ENCODE measurements around the gene FXYD3. TPM values are rescaled to one million over a fixed set of nuclear protein-coding genes. Genes with fewer than 3 reads are reported as not detected.
A peak's percentile ranks its signal among the peaks of the same experiment; 100 is the strongest.

FXYD3 gene
- total RNA-seq, 1 donor from 2014 or later, result 434 TPM

DNA sequence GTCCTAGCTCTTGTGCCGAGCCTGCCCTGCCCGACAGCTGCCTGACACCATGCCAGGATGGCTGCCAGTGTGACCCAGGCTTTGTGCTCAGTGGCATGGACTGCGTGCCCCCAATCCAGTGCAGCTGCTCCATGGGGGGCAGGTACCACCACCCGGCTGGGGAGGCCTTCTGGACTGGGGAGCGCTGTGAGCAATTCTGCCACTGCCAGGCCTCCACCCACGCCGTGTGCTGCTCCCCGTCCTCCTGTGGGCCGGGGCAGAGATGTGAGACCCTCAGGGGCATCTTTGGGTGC, 9.4 kb upstream of the FXYD3 start:
- no peak for DNase-seq (ENCODE audit: low spot score)

GRCh38 chr19:35106898-35107541, 8.6 kb upstream of the FXYD3 start:
- DNase-seq (ENCODE audit: low spot score), result no peak

- DNase-seq (ENCODE audit: low spot score), result no peak
These were observed 8.1 kb upstream of the FXYD3 start for GRCh38 chr19:35107545-35107944.

GRCh38 chr19:35108730-35109129, 6.9 kb upstream of the FXYD3 start:
- no peak for DNase-seq (ENCODE audit: low spot score)

DNA sequence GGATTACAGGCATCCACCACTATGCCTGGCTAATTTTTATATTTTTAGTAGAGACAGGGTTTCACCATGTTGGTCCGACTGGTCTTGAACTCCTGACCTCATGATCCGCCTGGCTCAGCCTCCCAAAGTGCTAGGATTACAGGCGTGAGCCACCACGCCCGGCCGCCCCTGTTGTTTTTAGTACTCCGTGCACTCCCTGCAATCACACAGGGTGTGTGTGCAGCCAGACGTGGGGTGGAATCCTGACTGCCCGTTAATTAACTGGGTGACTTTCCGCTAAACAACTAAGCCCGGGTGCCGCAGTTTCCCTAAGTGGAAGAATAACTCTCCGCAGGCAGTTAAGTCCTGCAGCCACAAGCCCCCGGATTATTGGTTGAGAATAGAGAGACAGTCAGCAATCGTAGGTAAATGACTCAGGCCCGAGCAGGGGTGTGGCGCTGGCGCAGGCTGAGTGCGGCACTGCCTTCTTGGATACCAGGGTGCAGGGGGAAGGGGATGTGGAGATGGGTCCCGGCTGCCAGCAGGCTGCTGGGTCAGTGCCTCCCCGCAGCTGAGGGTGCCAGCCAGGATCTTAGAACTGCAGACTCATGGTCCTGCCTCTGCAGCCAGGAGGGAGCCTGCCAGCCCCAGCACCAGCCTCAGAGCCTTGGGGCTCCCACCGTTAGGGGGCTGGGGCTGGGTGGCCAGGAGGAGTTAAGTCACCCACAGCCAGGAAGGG, 6.1 kb upstream of the FXYD3 start:
- no peak for DNase-seq (ENCODE audit: low spot score)

DNA sequence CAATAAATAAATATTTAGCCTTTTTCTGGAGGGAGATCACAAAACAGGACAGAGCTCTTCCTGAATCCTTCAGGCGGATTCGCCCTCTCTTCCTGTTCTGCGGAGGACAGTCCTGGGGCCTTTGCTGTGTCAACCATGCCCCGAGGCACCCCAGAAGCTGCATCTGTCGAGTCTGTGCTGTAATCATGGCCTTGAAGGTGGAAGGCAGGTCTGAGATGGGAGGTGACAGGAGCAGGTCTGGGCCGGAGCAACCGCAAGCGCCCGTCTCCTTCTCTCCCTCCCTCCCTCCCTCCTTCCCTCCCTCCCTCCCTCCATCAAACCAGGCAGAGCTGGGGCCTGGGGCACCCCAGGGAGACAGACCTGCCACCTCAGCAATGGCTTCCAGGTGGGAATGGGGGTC, 4.6 kb upstream of the FXYD3 start:
- DNase-seq (ENCODE audit: low spot score), result no peak

GRCh38 chr19:35112995-35113688, 2.5 kb upstream of the FXYD3 start:
- DNase-seq (ENCODE audit: low spot score), result no peak

DNA sequence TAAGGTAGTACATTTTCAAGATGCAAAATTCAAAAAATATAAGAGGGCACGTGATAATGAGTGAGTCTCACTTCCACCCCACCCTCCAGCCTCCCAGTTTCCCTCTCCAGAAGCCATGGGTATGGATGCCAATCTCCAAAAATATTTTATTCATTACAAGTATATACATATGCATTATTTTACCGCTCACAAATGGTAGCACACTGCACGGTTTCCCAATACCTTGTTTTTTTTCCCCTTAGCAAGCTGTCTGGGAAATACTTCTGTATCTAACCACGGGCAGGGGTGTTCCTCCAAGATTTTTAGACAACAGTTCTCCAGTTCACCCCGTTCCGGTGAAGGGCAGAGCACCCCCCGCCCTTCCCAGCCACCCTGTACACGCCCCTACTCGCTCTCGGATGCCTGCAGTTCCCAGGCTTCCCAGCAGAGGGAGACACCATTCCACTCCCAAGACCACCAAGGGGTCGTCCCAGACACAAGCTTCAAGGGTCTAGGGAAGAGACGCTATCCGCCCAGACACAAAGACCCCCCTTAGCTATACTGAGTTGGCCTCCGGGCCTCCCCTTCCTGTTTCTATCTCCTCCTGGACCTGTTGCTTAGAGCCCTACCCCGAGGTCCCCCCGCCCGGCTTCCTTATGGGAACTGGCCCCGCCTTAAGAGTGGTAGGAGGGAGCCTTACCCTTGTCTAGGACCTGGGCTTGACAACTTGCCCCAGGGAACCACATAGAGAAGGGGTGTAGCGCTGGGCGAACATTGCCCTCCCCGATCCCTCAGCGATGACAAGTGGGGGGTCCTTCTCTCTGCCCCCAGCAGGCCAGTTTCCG, 1.1 kb upstream of the FXYD3 start:
- DNase-seq (ENCODE audit: low spot score), result peak; percentile 77

DNA sequence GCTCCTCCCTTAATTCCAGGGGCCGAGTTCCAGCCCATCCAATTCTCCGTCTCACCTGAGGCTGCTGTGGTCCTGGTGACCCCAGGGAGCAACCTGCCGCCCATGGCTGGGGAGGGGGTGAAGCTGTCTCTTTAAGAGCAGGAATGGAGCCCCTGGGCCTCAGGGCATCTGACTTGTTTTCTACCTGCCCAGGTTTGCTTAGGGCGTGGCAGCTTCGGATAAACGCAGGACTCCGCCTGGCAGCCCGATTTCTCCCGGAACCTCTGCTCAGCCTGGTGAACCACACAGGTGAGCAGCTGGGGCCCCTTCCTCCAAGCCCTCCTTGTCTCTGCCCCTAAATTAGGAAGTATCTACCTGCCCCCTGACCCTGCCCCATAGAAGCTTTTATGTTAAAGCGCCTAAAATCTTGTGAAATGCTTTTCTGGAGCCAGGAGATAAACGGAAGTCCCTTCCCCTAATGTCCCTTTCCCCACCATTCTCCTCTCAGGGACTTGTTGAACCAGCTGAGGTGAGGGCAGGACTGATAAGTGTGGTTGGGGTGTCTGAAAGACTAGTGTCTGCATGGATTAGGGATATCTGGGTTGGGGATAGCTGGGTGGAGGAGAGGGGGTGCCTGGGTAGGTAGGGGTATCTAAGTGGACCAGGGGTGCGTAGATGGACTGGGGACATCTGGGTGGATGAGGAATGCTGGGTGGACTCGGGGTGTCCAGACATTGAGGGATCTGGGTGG, 614 bp downstream of the FXYD3 start:
- DNase-seq (ENCODE audit: low spot score), result peak; percentile 75

GRCh38 chr19:35117116-35117515, 1.5 kb downstream of the FXYD3 start:
- no peak for DNase-seq (ENCODE audit: low spot score)

GRCh38 chr19:35117799-35118198, 2.2 kb downstream of the FXYD3 start:
- DNase-seq (ENCODE audit: low spot score), result no peak

DNA sequence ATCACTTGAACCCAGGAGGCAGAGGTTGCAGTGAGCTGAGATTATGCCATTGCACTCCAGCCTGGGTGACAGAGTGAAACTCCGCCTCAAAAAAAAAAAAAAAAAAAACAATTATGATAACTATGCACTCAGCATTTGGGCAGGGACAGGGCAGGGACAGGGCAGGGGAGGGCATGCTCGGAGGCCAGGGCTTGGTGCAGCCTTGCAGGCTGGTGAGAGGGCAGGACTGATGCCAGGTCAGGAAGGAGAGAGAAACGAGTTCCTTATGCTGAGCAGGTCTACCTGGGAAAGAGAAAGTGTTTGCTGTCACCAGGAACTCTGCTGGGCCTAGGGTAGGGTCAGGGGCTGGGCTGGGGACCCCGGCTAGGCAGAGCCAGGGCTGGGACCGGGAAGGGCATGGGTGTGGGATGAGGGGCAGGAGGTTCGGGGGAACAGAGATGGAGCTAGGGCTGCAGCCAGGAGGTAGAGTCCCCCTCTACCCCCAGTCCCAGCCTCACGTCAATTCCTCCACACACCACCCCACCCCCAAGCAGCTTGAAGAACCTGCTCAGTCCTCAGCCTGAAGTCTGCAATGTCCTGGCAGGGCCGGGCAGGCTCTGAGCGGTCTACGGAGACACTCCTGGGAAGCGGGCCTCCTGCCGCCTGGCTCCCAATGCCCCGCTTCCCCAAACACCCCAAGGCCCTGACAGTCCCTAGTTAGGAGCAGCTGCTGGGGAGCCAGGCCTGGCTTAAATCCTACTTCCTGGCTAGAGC, 2.8 kb downstream of the FXYD3 start:
- DNase-seq (ENCODE audit: low spot score), result peak; percentile 77

DNA sequence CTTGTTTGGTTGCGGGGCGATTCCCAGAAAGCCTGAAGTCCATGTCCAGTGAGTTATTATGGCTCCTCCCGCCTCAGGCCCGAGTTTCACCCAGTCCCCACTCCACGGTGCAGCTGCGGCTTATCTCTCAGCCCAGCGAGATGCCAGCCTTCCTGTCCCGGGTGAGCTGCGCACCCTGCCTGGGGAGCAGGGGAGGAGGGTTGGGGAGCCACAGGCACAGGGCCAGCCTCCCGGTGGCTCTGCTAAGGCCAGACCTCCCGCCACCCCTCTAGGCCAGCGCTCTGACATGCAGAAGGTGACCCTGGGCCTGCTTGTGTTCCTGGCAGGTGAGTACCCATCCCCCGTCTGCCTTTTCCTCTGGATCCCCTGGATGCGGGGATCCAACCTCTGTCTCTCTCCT, 3.5 kb downstream of the FXYD3 start:
- no peak for DNase-seq (ENCODE audit: low spot score)

GRCh38 chr19:35119578-35120155, 4.0 kb downstream of the FXYD3 start:
- DNase-seq (ENCODE audit: low spot score), result no peak

DNA sequence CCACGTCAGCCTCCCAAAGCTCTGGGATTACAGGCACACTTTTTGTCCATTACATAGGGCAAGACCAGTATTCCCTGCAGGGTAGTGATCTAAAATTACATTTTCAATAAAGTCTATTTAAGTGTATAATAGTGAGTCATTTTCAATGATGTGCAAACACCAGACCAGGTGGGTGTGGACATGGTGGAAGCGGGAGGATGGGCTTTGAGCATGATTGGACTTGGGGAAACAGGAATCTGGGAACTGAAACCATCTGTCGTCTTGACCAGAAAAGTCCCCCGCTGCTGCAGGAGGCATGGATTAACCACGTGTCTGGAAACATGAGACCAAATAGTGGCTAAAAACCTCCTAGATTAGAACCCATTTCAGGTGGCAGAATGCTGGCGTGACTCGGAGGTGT, 4.9 kb downstream of the FXYD3 start:
- DNase-seq (ENCODE audit: low spot score), result peak; percentile 63

DNA sequence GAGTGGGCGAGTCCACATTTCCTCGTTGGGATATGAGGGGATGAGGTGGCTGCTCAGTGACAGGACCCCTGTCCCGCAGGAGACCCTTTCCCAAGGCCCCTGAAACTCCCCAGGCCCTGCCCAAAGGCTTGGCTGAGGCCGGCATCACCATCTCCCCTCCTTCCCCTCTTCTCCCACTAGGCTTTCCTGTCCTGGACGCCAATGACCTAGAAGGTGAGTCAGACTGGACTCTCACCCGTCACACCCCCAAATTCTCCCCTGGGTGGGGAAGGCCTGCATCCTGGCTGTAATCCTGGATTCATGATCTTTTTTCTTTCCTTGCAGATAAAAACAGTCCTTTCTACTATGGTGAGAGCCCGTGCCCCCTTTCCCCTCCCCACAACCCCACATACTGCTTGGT, 5.3 kb downstream of the FXYD3 start:
- no peak for DNase-seq (ENCODE audit: low spot score)

DNA sequence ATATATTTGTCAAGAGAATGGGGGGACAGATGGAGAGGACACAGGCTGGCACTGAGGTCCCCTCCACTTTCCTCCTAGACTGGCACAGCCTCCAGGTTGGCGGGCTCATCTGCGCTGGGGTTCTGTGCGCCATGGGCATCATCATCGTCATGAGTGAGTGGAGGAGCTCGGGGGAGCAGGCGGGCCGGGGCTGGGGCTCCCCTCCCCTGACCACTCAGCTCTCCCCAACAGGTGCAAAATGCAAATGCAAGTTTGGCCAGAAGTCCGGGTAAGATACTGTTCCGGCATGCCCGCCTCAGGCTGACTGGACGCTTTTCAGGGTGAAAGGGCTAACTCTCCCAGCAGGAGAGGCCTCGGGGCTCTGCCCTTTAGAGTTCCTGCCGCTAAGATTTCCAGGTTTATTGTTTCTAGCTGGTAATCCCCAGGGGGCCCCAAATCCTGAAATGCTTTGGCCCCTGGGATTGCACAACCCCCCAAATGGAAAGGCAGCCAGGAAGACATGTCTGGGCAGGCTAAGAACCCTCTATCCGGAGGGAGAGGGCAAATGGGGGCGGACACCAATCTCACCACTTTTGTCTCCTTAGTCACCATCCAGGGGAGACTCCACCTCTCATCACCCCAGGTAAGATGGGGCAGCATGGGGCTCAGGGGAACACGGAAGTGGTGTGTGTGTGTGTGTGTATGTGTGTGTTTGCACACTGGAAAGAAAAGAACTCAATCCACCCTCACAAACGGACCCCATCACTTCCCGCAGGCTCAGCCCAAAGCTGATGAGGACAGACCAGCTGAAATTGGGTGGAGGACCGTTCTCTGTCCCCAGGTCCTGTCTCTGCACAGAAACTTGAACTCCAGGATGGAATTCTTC, 7.3 kb downstream of the FXYD3 start:
- DNase-seq (ENCODE audit: low spot score), result peak; percentile 61

DNA sequence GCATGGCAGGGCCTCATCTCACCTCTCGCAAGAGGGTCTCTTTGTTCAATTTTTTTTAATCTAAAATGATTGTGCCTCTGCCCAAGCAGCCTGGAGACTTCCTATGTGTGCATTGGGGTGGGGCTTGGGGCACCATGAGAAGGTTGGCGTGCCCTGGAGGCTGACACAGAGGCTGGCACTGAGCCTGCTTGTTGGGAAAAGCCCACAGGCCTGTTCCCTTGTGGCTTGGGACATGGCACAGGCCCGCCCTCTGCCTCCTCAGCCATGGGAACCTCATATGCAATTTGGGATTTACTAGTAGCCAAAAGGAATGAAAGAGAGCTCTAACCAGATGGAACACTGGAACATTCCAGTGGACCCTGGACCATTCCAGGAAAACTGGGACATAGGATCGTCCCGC, 8.0 kb downstream of the FXYD3 start:
- DNase-seq (ENCODE audit: low spot score), result peak; percentile 64
